ENCODE data around the gene STAT6.
"Not testable (repeated sequence)": the region's sequence is repeated elsewhere in the genome, so short reads cannot be mapped to it uniquely, and the experiment has no call there.

The STAT6 gene

DNA sequence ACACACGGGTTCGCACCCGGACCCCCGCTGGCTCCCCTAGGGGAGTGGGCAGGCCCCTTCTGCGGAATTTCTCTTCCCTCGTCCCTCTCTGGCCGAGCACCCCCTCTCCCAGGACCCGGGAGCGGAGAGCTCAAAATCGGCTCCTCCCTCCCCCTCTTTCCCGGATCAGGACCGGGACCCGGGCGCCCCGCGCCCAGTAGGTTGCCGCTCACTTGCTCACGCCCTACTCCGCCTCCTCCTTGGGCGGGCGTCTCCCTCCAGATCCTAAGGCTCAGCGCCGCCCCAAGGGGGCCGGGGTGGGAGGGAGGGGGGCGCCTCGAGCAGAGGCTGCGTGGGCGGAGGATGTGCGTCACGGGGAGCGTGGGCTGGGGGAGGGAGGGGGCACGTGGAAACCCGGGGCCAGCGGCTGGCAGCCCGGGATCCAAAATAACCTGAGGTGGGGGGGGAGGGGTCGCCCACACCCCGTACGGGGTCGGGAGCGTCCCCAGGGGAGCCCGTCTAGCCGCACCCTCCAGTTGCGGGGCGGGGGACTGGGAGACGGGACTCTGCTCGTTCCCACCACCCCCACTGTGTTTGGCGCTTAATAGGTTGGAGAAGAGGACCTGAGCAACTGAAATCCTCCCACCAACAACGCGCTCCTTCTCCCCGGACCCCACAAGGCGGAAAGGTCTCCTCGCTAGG is 24.0 kb downstream of the STAT6 start:
- peak; percentile 92 for DNase-seq (ENCODE audit: low read depth)
- TF ChIP-seq, protein P1, sequence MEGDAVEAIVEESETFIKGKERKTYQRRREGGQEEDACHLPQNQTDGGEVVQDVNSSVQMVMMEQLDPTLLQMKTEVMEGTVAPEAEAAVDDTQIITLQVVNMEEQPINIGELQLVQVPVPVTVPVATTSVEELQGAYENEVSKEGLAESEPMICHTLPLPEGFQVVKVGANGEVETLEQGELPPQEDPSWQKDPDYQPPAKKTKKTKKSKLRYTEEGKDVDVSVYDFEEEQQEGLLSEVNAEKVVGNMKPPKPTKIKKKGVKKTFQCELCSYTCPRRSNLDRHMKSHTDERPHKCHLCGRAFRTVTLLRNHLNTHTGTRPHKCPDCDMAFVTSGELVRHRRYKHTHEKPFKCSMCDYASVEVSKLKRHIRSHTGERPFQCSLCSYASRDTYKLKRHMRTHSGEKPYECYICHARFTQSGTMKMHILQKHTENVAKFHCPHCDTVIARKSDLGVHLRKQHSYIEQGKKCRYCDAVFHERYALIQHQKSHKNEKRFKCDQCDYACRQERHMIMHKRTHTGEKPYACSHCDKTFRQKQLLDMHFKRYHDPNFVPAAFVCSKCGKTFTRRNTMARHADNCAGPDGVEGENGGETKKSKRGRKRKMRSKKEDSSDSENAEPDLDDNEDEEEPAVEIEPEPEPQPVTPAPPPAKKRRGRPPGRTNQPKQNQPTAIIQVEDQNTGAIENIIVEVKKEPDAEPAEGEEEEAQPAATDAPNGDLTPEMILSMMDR (IDR thresholded peaks at IDR 0.05; ENCODE audit: insufficient read depth, low read depth, low read length, missing control alignments): no peak

GRCh38 chr12:57086493-57087009 is 24.6 kb downstream of the STAT6 start:
- peak overlapping the region; percentile 99 for H3K4me3 ChIP-seq (ENCODE audit: low read depth, low read length)
- TF ChIP-seq, protein P1 (IDR thresholded peaks at IDR 0.05; ENCODE audit: insufficient read depth, low read depth, low read length, missing control alignments): peak; percentile 32
- DNase-seq (ENCODE audit: low read depth): peak; percentile 76

More for the DNA sequence above, 24.0 kb downstream of the STAT6 start:
- peak overlapping the region; percentile 99 for H3K4me3 ChIP-seq (ENCODE audit: low read depth, low read length)

DNA sequence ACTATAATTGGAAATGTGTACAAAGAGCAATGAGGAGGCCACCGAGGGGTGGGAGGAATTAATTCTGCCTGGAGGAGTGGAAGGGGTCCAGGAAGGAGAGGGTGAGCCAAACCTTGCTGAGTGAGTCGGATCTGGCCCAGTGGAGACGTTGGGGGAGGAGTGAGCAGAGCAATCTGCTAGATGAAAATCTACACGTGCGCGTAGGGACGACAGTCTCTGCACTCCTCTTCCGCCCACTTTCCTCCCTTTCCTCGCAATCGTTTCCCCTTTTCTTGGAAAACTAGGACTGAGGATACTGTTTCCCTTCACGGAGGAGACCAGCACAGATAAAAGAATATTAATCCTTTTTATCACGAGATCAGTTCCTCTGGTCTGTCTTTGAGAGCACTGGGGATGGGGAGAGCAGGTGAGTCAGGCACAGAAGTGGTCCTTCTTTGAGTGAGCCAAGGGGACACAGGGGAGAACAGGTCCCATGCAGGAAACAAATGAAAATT is 25.1 kb downstream of the STAT6 start:
- TF ChIP-seq, protein P1 (IDR thresholded peaks at IDR 0.05; ENCODE audit: insufficient read depth, low read depth, low read length, missing control alignments): no peak
- DNase-seq (ENCODE audit: low read depth): peak; percentile 67
- peak overlapping the region; percentile 99 for H3K4me3 ChIP-seq (ENCODE audit: low read depth, low read length)

DNA sequence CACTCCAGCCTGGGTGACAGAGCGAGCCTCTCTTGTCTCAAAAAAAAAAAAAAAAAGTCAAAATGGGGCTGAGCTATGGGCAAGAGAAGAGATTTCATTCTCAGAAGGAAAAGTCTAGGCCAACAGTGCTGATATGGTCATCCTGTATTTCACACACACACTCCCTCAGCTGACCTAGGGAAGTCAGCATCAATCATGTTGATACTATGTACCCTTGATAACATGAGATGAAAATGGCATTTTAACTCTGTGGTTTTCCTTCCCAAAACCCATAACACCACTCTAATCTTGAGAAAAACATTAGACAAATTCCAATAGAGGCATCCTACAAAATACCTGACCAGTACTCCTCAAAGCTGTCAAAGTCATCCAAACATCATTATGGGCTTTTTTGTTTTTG is 30.3 kb downstream of the STAT6 start:
- no peak for DNase-seq (ENCODE audit: low read depth)
- H3K4me3 ChIP-seq (ENCODE audit: low read depth, low read length): no peak overlapping the region
- TF ChIP-seq, protein P1 (IDR thresholded peaks at IDR 0.05; ENCODE audit: insufficient read depth, low read depth, low read length, missing control alignments): no peak

- H3K4me3 ChIP-seq (ENCODE audit: low read depth, low read length): no peak overlapping the region
- TF ChIP-seq, protein P1 (IDR thresholded peaks at IDR 0.05; ENCODE audit: insufficient read depth, low read depth, low read length, missing control alignments): no peak
Observed at GRCh38 chr12:57079821-57080220, 31.3 kb downstream of the STAT6 start.

DNA sequence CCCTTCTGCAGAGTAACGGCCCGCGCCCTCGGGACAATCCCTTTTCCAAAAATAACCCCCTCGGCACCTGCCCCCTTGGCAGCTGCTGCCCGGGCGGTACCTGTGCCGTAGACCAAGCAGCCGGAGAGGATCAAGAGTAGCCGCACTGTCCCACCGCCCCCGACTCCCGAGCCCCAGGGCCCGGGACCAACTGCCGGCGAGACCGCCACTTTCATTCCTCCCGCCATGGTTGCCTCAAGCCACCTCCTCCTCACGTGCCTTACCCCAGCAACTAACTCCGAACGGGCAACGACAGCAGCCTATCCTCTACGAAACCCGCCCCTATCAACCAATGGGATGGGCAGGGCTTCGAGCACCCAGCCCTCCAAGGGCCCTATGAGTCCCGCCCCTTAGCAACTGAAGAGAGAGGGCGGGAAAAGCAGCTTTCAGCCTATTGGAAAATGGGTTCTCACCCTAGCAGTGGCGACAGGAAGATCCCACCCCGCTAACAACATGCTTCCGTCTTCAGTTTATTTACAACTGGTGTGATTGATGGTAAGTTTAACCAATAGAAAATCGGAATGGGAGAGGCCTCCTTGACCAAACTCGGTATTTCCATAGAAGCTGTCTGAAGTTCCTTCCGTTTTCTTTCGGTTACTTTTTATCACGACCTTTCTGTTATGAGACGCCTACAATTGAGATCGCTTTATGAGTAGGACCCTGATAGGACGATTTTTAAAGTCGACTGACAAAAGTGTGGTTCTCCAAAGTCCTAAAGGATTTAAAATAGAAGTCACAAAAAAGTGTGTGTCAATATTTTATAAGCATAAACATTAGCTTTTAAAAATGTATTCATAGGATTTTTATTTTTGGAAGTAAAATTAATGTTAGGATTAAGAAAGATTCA is 32.4 kb downstream of the STAT6 start, which contains the start of gene NEMP1:
TSS of gene NEMP1 (minus strand) at position 273 of the 886 bp plus-strand sequence. CDS start at position 227, 46 bp downstream.
- H3K4me3 ChIP-seq (ENCODE audit: low read depth, low read length): peak within 1 kb of the TSS; percentile 80
- peak; percentile 100 for DNase-seq (ENCODE audit: low read depth)
- TF ChIP-seq, protein P1 (IDR thresholded peaks at IDR 0.05; ENCODE audit: insufficient read depth, low read depth, low read length, missing control alignments): no peak

More at GRCh38 chr12:57079821-57080220, 31.3 kb downstream of the STAT6 start:
- no peak for DNase-seq (ENCODE audit: low read depth)

GRCh38 chr12:57073566-57074450 is 37.4 kb downstream of the STAT6 start:
- not testable (repeated sequence) for H3K4me3 ChIP-seq (ENCODE audit: low read depth, low read length)

More at GRCh38 chr12:57073566-57074450, 37.4 kb downstream of the STAT6 start:
- not testable (repeated sequence) for DNase-seq (ENCODE audit: low read depth)

All from GM12865 (cell line).